Ishikawa (cell line): ENCODE data around the gene GGACT.

ENCODE experiments used
- CEBPB ChIP-seq: IDR thresholded peaks from 2 replicates; pipeline ENCODE4 v1.6.1; 2012
- CREB1 ChIP-seq: IDR thresholded peaks from 2 replicates; pipeline ENCODE4 v1.6.1; 2012; ENCODE audit warnings: low read depth
- EGR1 ChIP-seq: IDR thresholded peaks from 2 replicates; pipeline ENCODE4 v1.6.1; 2012
- EP300 ChIP-seq: IDR thresholded peaks from 2 replicates; pipeline ENCODE4 v1.6.1; 2012; ENCODE audit warnings: borderline replicate concordance
- FOXM1 ChIP-seq: IDR thresholded peaks from 2 replicates; pipeline ENCODE4 v1.6.1; 2012; ENCODE audit warnings: low read depth, borderline replicate concordance
- NFIC ChIP-seq: IDR thresholded peaks from 2 replicates; pipeline ENCODE4 v1.6.1; 2012
- RAD21 ChIP-seq: IDR thresholded peaks from 2 replicates; pipeline ENCODE4 v1.6.1; 2012; ENCODE audit warnings: low read depth
- TAF1 ChIP-seq: IDR thresholded peaks from 2 replicates; pipeline ENCODE4 v1.6.1; 2012; ENCODE audit warnings: low read depth, mild to moderate bottlenecking
- TCF12 ChIP-seq: IDR thresholded peaks from 2 replicates; pipeline ENCODE4 v1.6.1; 2012; ENCODE audit warnings: low read depth
- TEAD4 ChIP-seq: IDR thresholded peaks from 2 replicates; pipeline ENCODE4 v1.6.1; 2012
- YY1 ChIP-seq: IDR thresholded peaks from 2 replicates; pipeline ENCODE4 v1.6.1; 2012; ENCODE audit warnings: low read depth
- ZBTB7A ChIP-seq: IDR thresholded peaks from 2 replicates; pipeline ENCODE4 v1.6.1; 2012; ENCODE audit warnings: low read depth
- TF ChIP-seq, protein P1 (sequence below): IDR thresholded peaks from 2 replicates; pipeline ENCODE4 v1.6.1; 2012
- TF ChIP-seq, protein P2 (sequence below): IDR thresholded peaks from 2 replicates; pipeline ENCODE4 v1.6.1; 2012
- TF ChIP-seq, protein P3 (sequence below): IDR thresholded peaks from 2 replicates; pipeline ENCODE4 v1.6.1; 2012; ENCODE audit warnings: low read depth, mild to moderate bottlenecking

The GGACT gene

DNA sequence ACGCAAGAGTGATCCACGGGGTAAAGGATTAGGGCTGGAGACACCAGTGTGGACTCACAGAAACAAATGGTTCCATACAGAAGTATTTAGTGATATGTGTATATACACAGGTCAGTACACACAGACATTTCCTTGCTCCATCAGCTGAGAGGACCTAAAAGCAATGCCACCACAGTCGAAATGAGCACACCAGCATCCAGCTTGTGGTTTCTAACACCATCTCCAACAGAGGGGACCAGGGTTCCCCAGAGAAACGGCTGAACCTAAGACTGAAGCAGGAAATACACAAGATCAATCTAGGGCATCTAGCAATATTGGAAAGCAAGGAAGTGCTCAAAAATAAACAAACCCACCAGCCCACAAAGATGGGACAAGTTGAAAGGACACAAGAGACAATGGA is 7.6 kb downstream of the GGACT start:
- TF ChIP-seq, protein P1, sequence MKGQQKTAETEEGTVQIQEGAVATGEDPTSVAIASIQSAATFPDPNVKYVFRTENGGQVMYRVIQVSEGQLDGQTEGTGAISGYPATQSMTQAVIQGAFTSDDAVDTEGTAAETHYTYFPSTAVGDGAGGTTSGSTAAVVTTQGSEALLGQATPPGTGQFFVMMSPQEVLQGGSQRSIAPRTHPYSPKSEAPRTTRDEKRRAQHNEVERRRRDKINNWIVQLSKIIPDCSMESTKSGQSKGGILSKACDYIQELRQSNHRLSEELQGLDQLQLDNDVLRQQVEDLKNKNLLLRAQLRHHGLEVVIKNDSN = no peak
- no peak for TF ChIP-seq NFIC

DNA sequence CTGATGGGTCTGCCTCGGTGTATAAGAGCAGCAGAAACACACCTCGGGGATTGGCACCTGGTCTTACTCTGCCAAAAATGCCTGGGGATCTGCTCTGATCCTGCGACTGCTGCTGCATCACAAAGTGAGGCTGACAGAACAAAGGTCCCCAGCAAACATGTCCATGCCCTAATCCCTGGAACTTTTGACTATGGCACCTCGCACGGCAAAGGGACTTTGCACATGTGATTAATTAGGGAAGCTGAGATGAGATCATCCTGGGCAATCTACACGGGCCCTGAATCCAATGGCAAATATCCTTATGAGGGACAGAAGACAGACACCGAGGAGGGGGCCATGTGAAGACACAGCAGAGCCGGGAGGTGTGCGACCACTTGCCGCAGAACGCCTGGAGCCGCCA is 8.5 kb downstream of the GGACT start:
- no peak for TF ChIP-seq EP300
- TF ChIP-seq, protein P2, sequence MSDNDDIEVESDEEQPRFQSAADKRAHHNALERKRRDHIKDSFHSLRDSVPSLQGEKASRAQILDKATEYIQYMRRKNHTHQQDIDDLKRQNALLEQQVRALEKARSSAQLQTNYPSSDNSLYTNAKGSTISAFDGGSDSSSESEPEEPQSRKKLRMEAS = no peak
- TF ChIP-seq FOXM1 = no peak
- TF ChIP-seq NFIC = no peak
- no peak for TF ChIP-seq EGR1
- no peak for TF ChIP-seq TEAD4
- no peak for TF ChIP-seq TAF1
- TF ChIP-seq YY1 = no peak
- no peak for TF ChIP-seq TCF12

DNA sequence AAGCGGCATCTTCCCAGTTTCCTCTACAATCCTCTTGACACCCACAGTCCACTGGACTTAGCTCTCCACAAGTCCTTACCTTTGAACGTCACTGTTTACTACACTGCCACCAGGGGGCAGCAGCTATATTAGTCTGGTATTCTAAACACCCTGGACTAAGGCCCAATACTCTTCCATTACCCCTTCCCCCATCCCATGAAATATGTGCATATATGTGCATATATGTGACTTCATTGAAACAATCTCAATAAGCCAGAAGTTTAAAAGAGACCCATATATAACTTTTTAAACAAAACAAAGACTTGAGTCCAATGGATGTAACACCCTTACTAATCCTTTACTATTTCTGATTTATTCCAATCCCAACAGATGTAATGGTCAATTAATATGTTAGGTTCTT is 15.5 kb downstream of the GGACT start:
- peak; percentile 81 for TF ChIP-seq RAD21
- TF ChIP-seq, protein P2 = no peak
- TF ChIP-seq TEAD4 = no peak

DNA sequence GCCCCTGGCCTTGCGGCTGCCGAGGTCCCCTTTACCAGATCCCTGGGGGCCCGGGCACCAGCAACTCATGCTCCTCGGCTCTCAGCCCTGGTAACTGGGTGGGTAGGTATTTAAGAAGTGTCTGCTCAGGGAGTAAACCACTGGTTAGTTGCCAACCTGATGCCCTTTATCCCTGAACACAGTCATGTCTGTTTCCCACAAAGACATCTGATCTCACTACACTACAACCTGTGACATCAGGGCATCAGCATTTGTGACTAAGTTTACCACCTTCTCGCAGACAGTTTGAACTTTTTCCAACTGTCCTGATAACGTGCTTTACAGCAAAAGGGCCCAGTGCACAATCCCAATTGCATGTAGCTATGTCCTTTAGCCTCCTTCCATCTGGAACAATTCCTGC is 22.0 kb downstream of the GGACT start:
- no peak for TF ChIP-seq CREB1
- no peak for TF ChIP-seq RAD21

DNA sequence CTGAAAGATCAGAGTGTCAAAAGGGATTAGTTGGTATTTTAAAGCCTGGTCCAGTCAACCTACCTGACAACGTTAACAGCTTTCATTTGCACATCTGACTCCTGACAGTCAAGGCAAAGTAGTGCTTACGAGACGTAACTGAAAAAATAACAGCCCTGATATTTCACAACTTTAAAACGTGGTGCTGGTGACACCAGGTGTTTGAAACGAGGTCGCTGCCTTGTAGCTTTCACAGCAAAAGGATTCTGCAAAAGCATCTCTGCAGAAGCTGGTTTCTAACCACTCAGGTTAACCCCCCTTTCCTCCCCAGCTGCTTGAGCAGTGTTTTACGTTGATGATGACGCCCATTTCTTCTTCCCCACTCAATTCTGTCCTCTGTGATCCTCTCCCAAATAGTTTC is 23.3 kb downstream of the GGACT start:
- TF ChIP-seq NFIC (no peak), TEAD4 (no peak), TAF1 (no peak), TCF12 (no peak), RAD21 (no peak)
- TF ChIP-seq, protein P3, sequence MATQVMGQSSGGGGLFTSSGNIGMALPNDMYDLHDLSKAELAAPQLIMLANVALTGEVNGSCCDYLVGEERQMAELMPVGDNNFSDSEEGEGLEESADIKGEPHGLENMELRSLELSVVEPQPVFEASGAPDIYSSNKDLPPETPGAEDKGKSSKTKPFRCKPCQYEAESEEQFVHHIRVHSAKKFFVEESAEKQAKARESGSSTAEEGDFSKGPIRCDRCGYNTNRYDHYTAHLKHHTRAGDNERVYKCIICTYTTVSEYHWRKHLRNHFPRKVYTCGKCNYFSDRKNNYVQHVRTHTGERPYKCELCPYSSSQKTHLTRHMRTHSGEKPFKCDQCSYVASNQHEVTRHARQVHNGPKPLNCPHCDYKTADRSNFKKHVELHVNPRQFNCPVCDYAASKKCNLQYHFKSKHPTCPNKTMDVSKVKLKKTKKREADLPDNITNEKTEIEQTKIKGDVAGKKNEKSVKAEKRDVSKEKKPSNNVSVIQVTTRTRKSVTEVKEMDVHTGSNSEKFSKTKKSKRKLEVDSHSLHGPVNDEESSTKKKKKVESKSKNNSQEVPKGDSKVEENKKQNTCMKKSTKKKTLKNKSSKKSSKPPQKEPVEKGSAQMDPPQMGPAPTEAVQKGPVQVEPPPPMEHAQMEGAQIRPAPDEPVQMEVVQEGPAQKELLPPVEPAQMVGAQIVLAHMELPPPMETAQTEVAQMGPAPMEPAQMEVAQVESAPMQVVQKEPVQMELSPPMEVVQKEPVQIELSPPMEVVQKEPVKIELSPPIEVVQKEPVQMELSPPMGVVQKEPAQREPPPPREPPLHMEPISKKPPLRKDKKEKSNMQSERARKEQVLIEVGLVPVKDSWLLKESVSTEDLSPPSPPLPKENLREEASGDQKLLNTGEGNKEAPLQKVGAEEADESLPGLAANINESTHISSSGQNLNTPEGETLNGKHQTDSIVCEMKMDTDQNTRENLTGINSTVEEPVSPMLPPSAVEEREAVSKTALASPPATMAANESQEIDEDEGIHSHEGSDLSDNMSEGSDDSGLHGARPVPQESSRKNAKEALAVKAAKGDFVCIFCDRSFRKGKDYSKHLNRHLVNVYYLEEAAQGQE = no peak
- TF ChIP-seq, protein P1 = no peak
- TF ChIP-seq, protein P2 = no peak

DNA sequence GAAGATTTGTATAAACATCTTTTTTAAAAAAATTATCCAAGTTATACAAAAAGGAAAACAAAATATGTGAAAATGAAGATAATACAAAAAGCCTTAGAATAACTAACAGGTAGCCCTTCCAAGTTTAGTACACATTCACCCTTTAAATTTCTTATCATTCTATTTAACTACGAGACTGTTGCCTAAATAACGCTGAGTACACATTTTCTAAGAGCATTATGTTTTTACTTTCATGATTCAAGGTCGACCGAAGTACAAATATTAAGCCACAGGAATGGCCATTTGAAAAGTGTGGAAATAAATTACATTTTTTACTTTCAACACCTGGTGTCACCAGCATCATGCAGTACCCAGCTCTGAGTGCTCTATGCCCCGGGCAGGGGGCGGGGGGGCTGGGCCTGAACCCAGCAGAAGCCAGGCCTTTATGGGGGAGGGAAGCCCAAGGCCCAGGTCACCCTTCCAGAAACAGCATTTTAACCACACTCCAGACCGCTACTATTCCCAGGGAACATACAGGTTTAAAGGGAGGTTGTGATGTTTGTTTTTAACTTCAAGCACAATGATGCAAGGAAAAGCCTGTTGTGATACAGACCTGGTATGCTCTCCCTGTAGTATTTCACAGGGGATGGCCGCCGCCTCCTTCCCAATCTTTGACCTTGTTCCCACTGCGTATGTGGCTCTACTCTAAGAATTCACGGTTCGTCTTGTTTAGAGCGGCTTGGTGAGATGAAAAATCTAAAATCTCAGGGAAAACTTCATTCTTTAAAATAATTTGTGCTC is 24.0 kb downstream of the GGACT start:
- TF ChIP-seq, protein P2 = no peak
- TF ChIP-seq, protein P3 = no peak
- no peak for TF ChIP-seq CEBPB
- no peak for TF ChIP-seq EGR1
- TF ChIP-seq TEAD4 = no peak
- no peak for TF ChIP-seq FOXM1
- no peak for TF ChIP-seq ZBTB7A
- TF ChIP-seq NFIC = no peak
- TF ChIP-seq YY1 = no peak
- no peak for TF ChIP-seq EP300
- TF ChIP-seq, protein P1 = no peak
- no peak for TF ChIP-seq TCF12
- no peak for TF ChIP-seq TAF1
- TF ChIP-seq CREB1 = no peak
